ENCODE results near the gene HS2ST1. TPM values are rescaled to one million over a fixed set of nuclear protein-coding genes. Genes with fewer than 3 reads are reported as not detected.

The HS2ST1 gene
- total and polyA plus RNA-seq, 2 experiments from 2014 or later: 6.7 to 17.1 TPM

DNA sequence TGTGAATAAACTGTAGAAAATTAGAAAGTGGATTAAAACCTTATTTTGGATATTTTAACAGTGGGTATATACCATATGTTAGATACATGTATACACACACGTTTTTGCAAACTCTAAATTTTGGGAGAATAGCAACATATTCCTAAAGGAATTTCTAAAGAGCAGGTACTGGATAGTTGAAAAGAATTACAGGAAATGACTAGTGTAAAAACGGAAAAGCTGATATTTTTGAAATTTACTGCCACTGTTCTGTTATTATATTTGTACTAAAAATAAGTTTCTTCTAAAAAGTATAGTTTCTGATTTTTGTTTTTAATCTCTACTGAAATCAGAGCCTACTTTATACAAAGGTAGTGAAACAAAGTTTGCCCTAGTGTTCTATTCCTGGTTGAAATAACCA lies 114.1 kb downstream of the HS2ST1 start (continued):
- TF ChIP-seq ETS1 (IDR thresholded peaks at IDR 0.05): no peak
- no peak for TF ChIP-seq EZH2 (IDR thresholded peaks at IDR 0.05; ENCODE audit: low read depth, unreplicated experiment)
- TF ChIP-seq, protein P1, sequence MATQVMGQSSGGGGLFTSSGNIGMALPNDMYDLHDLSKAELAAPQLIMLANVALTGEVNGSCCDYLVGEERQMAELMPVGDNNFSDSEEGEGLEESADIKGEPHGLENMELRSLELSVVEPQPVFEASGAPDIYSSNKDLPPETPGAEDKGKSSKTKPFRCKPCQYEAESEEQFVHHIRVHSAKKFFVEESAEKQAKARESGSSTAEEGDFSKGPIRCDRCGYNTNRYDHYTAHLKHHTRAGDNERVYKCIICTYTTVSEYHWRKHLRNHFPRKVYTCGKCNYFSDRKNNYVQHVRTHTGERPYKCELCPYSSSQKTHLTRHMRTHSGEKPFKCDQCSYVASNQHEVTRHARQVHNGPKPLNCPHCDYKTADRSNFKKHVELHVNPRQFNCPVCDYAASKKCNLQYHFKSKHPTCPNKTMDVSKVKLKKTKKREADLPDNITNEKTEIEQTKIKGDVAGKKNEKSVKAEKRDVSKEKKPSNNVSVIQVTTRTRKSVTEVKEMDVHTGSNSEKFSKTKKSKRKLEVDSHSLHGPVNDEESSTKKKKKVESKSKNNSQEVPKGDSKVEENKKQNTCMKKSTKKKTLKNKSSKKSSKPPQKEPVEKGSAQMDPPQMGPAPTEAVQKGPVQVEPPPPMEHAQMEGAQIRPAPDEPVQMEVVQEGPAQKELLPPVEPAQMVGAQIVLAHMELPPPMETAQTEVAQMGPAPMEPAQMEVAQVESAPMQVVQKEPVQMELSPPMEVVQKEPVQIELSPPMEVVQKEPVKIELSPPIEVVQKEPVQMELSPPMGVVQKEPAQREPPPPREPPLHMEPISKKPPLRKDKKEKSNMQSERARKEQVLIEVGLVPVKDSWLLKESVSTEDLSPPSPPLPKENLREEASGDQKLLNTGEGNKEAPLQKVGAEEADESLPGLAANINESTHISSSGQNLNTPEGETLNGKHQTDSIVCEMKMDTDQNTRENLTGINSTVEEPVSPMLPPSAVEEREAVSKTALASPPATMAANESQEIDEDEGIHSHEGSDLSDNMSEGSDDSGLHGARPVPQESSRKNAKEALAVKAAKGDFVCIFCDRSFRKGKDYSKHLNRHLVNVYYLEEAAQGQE (IDR thresholded peaks at IDR 0.05; ENCODE audit: unreplicated experiment): no peak
- no peak for TF ChIP-seq POLR2AphosphoS5 (IDR thresholded peaks at IDR 0.05; ENCODE audit: low read depth)
- no peak for TF ChIP-seq ZNF331 (CRISPR knock-in tag; IDR thresholded peaks at IDR 0.05; ENCODE audit: low read depth)

DNA sequence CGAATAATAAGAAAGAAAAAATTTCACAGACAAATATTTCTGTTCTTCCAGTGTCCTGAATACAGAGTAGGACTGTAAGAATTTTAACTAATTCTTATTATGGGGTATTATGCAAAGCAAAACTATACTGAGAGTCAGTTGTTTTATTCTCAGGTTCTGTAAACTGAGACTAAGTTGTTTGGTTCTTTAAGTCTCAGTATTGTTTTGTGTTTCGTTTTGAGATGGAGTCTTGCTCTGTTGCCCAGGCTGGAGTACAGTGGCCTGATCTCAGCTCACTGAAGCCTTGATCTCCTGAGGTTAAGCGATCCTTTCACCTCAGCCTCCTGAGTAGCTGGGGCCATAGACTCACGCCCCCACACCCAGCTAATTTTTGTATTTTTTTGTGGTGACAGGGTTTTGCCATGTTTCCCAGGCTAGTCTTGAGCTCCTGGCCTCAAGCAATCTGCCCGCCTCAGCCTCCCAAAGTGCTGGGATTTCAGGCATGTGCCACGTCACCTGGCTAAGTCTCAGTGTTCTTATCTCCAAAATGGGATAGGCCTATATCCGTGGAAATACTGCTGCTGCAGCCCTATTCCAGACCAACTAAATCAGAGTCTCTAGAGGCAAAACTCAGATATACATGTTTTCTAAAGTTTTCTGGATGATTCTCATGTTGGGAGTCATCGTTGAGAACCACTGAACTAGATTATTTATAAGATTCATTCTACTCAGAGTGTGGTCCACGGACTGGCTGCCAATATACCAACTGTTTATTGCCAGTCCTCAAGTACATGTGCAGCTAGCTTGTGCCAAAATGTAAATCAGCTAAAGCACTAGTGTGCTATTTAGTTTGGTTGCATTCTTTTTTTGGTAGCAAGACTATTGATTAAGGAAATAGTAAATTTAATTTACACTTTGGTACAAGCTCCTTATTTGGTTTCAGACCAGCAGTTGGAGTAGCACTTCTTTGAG lies 116.6 kb downstream of the HS2ST1 start:
- no peak overlapping the region for H3K27ac ChIP-seq (ENCODE audit: low read depth)
- no peaks in the 10 kb centered on the region for H3K27me3 Mint-ChIP-seq (ENCODE audit: insufficient read depth, low read depth, poor library complexity)
- H3K4me2 ChIP-seq: no peak overlapping the region
- H3K36me3 Mint-ChIP-seq (ENCODE audit: low read depth): no peaks in the 10 kb centered on the region
- no peaks in the 10 kb centered on the region for H4K20me1 ChIP-seq (replicated peaks; ENCODE audit: insufficient read depth)
- H3F3A ChIP-seq (replicated peaks; ENCODE audit: low read depth): no peaks in the 10 kb centered on the region
- H3K4me1 Mint-ChIP-seq: peaks cover 7% of the 10 kb centered on the region
- H3K4me1 ChIP-seq (ENCODE audit: insufficient read depth): peaks cover 13% of the 10 kb centered on the region; the same call in 1 of the 2 replicates
- H3K4me3 Mint-ChIP-seq: no peak overlapping the region
- H3K9me2 ChIP-seq (ENCODE audit: insufficient read depth): no peaks in the 10 kb centered on the region
- peaks cover 34% of the 10 kb centered on the region for H3K79me2 ChIP-seq (replicated peaks; ENCODE audit: insufficient read depth)
- H3K9me3 Mint-ChIP-seq: no peaks in the 10 kb centered on the region
- H3K27ac Mint-ChIP-seq: no peak overlapping the region
- H2AFZ ChIP-seq: no peak overlapping the region
- H3K36me3 ChIP-seq (ENCODE audit: insufficient read depth): no peaks in the 10 kb centered on the region
- H3K4me3 ChIP-seq: no peak overlapping the region
- ATAC-seq: no peak
- no peak for DNase-seq (ENCODE audit: low spot score)
- no peaks in the 10 kb centered on the region for H3K27me3 ChIP-seq (ENCODE audit: insufficient read depth)
- TF ChIP-seq EZH2 (IDR thresholded peaks at IDR 0.05; ENCODE audit: low read depth, unreplicated experiment) (no peak), CTCF (conservative IDR thresholded peaks at IDR 0.05; ENCODE audit: low read depth in 2 of 2) (no peak), STAT1 (IDR thresholded peaks at IDR 0.05; ENCODE audit: unreplicated experiment) (no peak), CREB1 (CRISPR knock-in tag; IDR thresholded peaks at IDR 0.05; ENCODE audit: low read depth) (no peak), EZH2phosphoT487 (IDR thresholded peaks at IDR 0.05; ENCODE audit: unreplicated experiment) (no peak), POLR2AphosphoS5 (IDR thresholded peaks at IDR 0.05; ENCODE audit: low read depth) (no peak), JUNB (IDR thresholded peaks at IDR 0.05; ENCODE audit: unreplicated experiment) (no peak), ZNF331 (CRISPR knock-in tag; IDR thresholded peaks at IDR 0.05; ENCODE audit: low read depth) (no peak)
